HepG2 (cell line): ENCODE data around the gene CD209. TPM values are rescaled to one million over a fixed set of nuclear protein-coding genes. Genes with fewer than 3 reads are reported as not detected.

Source experiments
- ATAC-seq: fragments of 200-7000 bp; cut with Tn5 transposase; 3 replicates; pipeline ENCODE4 v1.9.1; 2020; ENCODE audit warnings: mild to moderate bottlenecking, moderate library complexity
- BruUV-seq: library from RNA; stranded (reverse); fragments of 400-500 nt; replicated peaks from 2 replicates; lab custom pipeline; 2021; lab: Mats Ljungman, UMichigan
- CTCF ChIA-PET: fragments of 300-600 bp; formaldehyde crosslinking; extraction: SDS; loops from one replicate; lab custom pipeline; 2021; ENCODE audit warnings: low total read pairs, inconsistent platforms, low intra/inter-chr PET ratio; lab: Yijun Ruan, JAX
- POLR2A ChIA-PET: fragments of 350-600 bp; sonication (Branson Sonifier 250); formaldehyde crosslinking; loops from one replicate; lab custom pipeline; 2020; ENCODE audit warnings: antibody characterized with exemption, inconsistent platforms; lab: Yijun Ruan, JAX
- DNase-seq: peaks from one replicate; pipeline ENCODE4 v3.0.0-alpha.2; 2015; ENCODE audit warnings: low spot score
- FAIRE-seq: peaks from 3 replicates; lab custom pipeline; 2011; peaks lifted over from hg19 to GRCh38; lab: Jason Lieb, UNC
- H2AFZ ChIP-seq: one replicate; pipeline ENCODE4 v1.6.1; 2011; ENCODE audit warnings: low read length, inconsistent platforms
- H3K27ac ChIP-seq: fragments of 300-600 bp; 3 replicates; pipeline ENCODE4 v1.8.0; 2011; ENCODE audit warnings: mixed run types, mild to moderate bottlenecking, mixed read lengths, low read length, inconsistent platforms; ENCODE audit not compliant: insufficient read depth; ENCODE audit errors: extremely low read length
- H3K27me3 ChIP-seq, 2 experiments: fragments of 200-600 bp in 1 of 2; 2 replicates in 1 of 2; 3 replicates in 1 of 2; pipeline versions ENCODE4 v1.6.0 to v1.8.0; 2011; ENCODE audit warnings: low read length in 2 of 2, mild to moderate bottlenecking in 2 of 2, moderate library complexity in 2 of 2, inconsistent platforms in 1 of 2; ENCODE audit not compliant: insufficient read depth in 2 of 2, control insufficient read depth in 1 of 2
- H3K36me3 ChIP-seq, 2 experiments: fragments of 200-600 bp in 1 of 2; replicated peaks in 1 of 2; 2 replicates in 1 of 2; 3 replicates in 1 of 2; pipeline versions ENCODE4 v1.5.1 to v1.8.0; 2011; ENCODE audit warnings: low read length in 2 of 2, inconsistent platforms in 1 of 2; ENCODE audit not compliant: insufficient read depth in 2 of 2, control insufficient read depth in 1 of 2
- H3K4me1 ChIP-seq: 2 replicates; pipeline ENCODE4 v1.5.1; 2012; ENCODE audit warnings: low read length, inconsistent platforms; ENCODE audit not compliant: insufficient read depth
- H3K4me2 ChIP-seq: 2 replicates; pipeline ENCODE4 v1.6.0; 2011; ENCODE audit warnings: low read depth, low read length, inconsistent platforms
- H3K4me3 ChIP-seq, 3 experiments: fragments of 200-600 bp in 1 of 3; sonication (generic), shearing (Covaris generic) in 1 of 3; replicated peaks in 1 of 3; 2 replicates each; pipeline ENCODE4 v1.5.1; 2011 to 2016; ENCODE audit warnings: low read length in 3 of 3, inconsistent platforms in 2 of 3, low read depth in 2 of 3, mild to moderate bottlenecking in 2 of 3, control low read depth in 1 of 3, mixed read lengths in 1 of 3; ENCODE audit not compliant: insufficient read depth in 1 of 3
- H3K79me2 ChIP-seq: one replicate; pipeline ENCODE4 v1.6.1; 2011; ENCODE audit warnings: low read length, inconsistent platforms; ENCODE audit not compliant: insufficient read depth
- H3K9ac ChIP-seq: 2 replicates; pipeline ENCODE4 v1.6.0; 2011; ENCODE audit warnings: mild to moderate bottlenecking, low read depth, low read length, inconsistent platforms; ENCODE audit not compliant: insufficient read depth
- H3K9me3 ChIP-seq: 2 replicates; pipeline ENCODE4 v1.5.1; 2012; ENCODE audit warnings: mild to moderate bottlenecking, low read length
- H4K20me1 ChIP-seq: 2 replicates; pipeline ENCODE4 v1.6.0; 2011; ENCODE audit warnings: inconsistent platforms, mild to moderate bottlenecking, low read length, moderate library complexity; ENCODE audit not compliant: insufficient read depth
- EHMT2 ChIP-seq: fragments of 200-600 bp; sonication (generic); IDR thresholded peaks from 2 replicates; pipeline ENCODE4 v1.7.0; 2017; ENCODE audit warnings: antibody characterized with exemption, low read depth, low read length, borderline replicate concordance
- ETV5 ChIP-seq: IDR thresholded peaks from 2 replicates; pipeline ENCODE4 v1.6.1; 2018; ENCODE audit warnings: missing biosample characterization, missing genetic modification reagents, inconsistent platforms, borderline replicate concordance
- HNRNPLL ChIP-seq: fragments of 200-400 bp; formaldehyde crosslinking; IDR thresholded peaks from 2 replicates; pipeline ENCODE4 v1.6.1; 2017; ENCODE audit warnings: mild to moderate bottlenecking, low read depth, low read length; ENCODE audit not compliant: poor library complexity, severe bottlenecking
- KAT8 ChIP-seq: IDR thresholded peaks from 2 replicates; pipeline ENCODE4 v1.6.1; 2016; ENCODE audit warnings: missing genetic modification reagents, missing compliant biosample characterization
- MTF1 ChIP-seq: sonication (generic); formaldehyde crosslinking; IDR thresholded peaks from 2 replicates; pipeline ENCODE4 v1.5.0; 2020; ENCODE audit warnings: missing genetic modification reagents
- MXI1 ChIP-seq: IDR thresholded peaks from 3 replicates; pipeline ENCODE4 v1.6.1; 2012; ENCODE audit warnings: low read depth, low read length, inconsistent platforms, borderline replicate concordance
- NAIF1 ChIP-seq: sonication (generic); formaldehyde crosslinking; IDR thresholded peaks from 2 replicates; pipeline ENCODE4 v1.5.0; 2020; ENCODE audit warnings: mild to moderate bottlenecking, missing genetic modification reagents, borderline replicate concordance
- REPIN1 ChIP-seq: sonication (generic); formaldehyde crosslinking; IDR thresholded peaks from 2 replicates; pipeline ENCODE4 v1.8.0; 2022; ENCODE audit warnings: missing genetic modification reagents, low read depth, mild to moderate bottlenecking, borderline replicate concordance
- ZMYM3 ChIP-seq: sonication (generic); formaldehyde crosslinking; IDR thresholded peaks from 2 replicates; pipeline ENCODE4 v1.5.1; 2020; ENCODE audit warnings: mild to moderate bottlenecking, missing genetic modification reagents
- ZNF232 ChIP-seq: sonication (generic); formaldehyde crosslinking; IDR thresholded peaks from 2 replicates; pipeline ENCODE4 v1.4.0; 2020; ENCODE audit warnings: missing genetic modification reagents, borderline replicate concordance
- ZNF510 ChIP-seq: sonication (generic); formaldehyde crosslinking; IDR thresholded peaks from 2 replicates; pipeline ENCODE4 v1.4.0; 2020; ENCODE audit warnings: low read depth, mild to moderate bottlenecking, missing genetic modification reagents
- ZNF670 ChIP-seq: sonication (generic); formaldehyde crosslinking; IDR thresholded peaks from 2 replicates; pipeline ENCODE4 v1.8.0; 2022; ENCODE audit warnings: mild to moderate bottlenecking, missing genetic modification reagents, borderline replicate concordance
- ZNF768 ChIP-seq: sonication (generic); formaldehyde crosslinking; IDR thresholded peaks from 2 replicates; pipeline ENCODE4 v1.4.0; 2020; ENCODE audit warnings: missing genetic modification reagents
- WGBS: methylation state at CpG from one replicate; pipeline ENCODE4 v1.1.6; 2017; ENCODE audit warnings: low lambda C conversion rate; 5-methylcytosine and 5-hydroxymethylcytosine counted together
- in situ Hi-C: cut with HindIII; loops from 2 replicates; pipeline ENCODE4 v1.10.0; 2017; ENCODE audit warnings: low pct_unique_long_range_greater_than_20kb; ENCODE audit not compliant: extremely low pct_ligation_motif_present
- intact Hi-C: fragments of 100-400 bp; cut with micrococcal nuclease; formaldehyde crosslinking; loops from one replicate; pipeline ENCODE4 v1.10.0; 2022; ENCODE audit not compliant: unreplicated experiment
- polyA plus RNA-seq, 8 experiments: library from polyadenylated mRNA; depleted of rRNA in 3 of 8; stranded (reverse) in 7 of 8; unstranded in 1 of 8; fragments of >200 nt; fragmentation: Illumina TruSeq in 4 of 8; extraction: Trizol in 4 of 8; gene quantifications; 2 replicates each; pipeline versions ENCODE4 v1.2.1 to v1.2.3, GENCODE V29; 2011 to 2016; ENCODE audit warnings: low read depth in 4 of 8, missing spikeins in 1 of 8, mixed read lengths in 1 of 8; ENCODE audit not compliant: insufficient read depth in 1 of 8
- total RNA-seq, 5 experiments: library from RNA; depleted of rRNA; stranded (reverse); fragments of >200 nt; fragmentation: Illumina TruSeq; extraction: Trizol; gene quantifications; 2 replicates each; pipeline ENCODE4 v1.2.3, GENCODE V29; 2016; ENCODE audit warnings: low read depth in 1 of 5
- TF ChIP-seq, protein P1 (sequence below): sonication (generic); formaldehyde crosslinking; IDR thresholded peaks from 2 replicates; pipeline ENCODE4 v1.5.0; 2020; ENCODE audit warnings: missing genetic modification reagents, mild to moderate bottlenecking, borderline replicate concordance
- TF ChIP-seq, protein P2 (sequence below): sonication (generic); formaldehyde crosslinking; IDR thresholded peaks from 2 replicates; pipeline ENCODE4 v1.4.0; 2020; ENCODE audit warnings: missing genetic modification reagents, borderline replicate concordance

The CD209 gene
- total and polyA plus RNA-seq, 2 of the 13 experiments (the other 11 are each of a cell fraction or from before 2014, with no cell fraction given) = not detected

DNA sequence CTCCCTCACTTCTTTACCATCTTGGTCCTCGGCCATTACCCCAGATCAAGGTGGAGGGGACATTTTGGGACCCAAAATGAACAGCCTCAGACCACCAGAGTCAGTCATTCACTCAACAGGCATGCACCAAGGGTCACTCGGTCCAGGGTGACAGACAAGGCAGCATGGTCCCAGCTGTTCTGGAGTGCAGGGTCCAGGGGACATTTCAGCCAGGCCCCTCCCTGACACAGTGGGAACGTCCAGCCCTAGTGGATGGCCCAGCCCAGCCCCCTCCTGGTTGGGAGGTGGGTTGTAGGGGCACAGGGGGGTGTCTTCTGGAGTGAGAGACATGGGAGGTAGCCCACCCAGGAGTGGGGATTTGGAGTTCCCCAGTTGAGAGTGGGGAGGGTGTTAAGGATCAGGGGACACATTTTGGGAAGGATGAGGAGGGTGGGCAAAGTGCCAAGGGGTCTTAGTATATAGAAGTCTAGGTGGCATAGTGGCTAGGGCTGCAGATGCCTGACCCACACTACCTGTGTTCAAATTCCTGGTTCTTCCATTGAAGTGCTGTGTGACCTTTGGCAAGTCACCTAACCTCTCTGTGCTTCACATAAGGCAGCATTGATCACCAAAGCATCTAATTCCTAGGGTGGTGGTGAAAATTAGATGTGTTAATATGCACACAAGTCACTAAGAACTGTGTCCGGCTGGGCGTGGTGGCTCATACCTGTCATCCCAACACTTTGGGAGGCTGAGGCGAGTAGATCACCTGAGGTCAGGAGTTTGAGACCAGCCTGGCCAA is 42.9 kb downstream of the CD209 start:
- H3K36me3 ChIP-seq = no peaks in the 10 kb centered on the region
- no peak overlapping the region for H2AFZ ChIP-seq
- no peaks in the 10 kb centered on the region for H3K9me3 ChIP-seq
- in situ Hi-C loops = no loop called here
- CTCF ChIA-PET = no interaction called here
- H3K9ac ChIP-seq = no peak overlapping the region
- H3K27ac ChIP-seq = no peak overlapping the region
- TF ChIP-seq ZNF768 (peak; percentile 94), EHMT2 (no peak), ZMYM3 (CRISPR knock-in tag) (peak; percentile 63; the same call in 1 of the 2 replicates), ETV5 (no peak), MXI1 (no peak), MTF1 (CRISPR knock-in tag) (no peak), REPIN1 (CRISPR knock-in tag) (no peak), NAIF1 (no peak), ZNF670 (CRISPR knock-in tag) (no peak), ZNF510 (CRISPR knock-in tag) (no peak), HNRNPLL (no peak), KAT8 (no peak), ZNF232 (CRISPR knock-in tag) (no peak)
- TF ChIP-seq, protein P1, sequence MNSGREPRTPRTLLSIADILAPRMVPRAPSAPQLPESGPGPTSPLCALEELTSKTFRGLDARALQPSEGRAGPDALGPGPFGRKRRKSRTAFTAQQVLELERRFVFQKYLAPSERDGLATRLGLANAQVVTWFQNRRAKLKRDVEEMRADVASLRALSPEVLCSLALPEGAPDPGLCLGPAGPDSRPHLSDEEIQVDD = no peak
- TF ChIP-seq, protein P2, sequence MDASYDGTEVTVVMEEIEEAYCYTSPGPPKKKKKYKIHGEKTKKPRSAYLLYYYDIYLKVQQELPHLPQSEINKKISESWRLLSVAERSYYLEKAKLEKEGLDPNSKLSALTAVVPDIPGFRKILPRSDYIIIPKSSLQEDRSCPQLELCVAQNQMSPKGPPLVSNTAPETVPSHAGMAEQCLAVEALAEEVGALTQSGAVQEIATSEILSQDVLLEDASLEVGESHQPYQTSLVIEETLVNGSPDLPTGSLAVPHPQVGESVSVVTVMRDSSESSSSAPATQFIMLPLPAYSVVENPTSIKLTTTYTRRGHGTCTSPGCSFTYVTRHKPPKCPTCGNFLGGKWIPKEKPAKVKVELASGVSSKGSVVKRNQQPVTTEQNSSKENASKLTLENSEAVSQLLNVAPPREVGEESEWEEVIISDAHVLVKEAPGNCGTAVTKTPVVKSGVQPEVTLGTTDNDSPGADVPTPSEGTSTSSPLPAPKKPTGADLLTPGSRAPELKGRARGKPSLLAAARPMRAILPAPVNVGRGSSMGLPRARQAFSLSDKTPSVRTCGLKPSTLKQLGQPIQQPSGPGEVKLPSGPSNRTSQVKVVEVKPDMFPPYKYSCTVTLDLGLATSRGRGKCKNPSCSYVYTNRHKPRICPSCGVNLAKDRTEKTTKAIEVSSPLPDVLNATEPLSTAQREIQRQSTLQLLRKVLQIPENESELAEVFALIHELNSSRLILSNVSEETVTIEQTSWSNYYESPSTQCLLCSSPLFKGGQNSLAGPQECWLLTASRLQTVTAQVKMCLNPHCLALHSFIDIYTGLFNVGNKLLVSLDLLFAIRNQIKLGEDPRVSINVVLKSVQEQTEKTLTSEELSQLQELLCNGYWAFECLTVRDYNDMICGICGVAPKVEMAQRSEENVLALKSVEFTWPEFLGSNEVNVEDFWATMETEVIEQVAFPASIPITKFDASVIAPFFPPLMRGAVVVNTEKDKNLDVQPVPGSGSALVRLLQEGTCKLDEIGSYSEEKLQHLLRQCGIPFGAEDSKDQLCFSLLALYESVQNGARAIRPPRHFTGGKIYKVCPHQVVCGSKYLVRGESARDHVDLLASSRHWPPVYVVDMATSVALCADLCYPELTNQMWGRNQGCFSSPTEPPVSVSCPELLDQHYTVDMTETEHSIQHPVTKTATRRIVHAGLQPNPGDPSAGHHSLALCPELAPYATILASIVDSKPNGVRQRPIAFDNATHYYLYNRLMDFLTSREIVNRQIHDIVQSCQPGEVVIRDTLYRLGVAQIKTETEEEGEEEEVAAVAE (CRISPR knock-in tag) = no peak
- TF ChIP-seq, all 625 proteins: peak for 2
- H3K27me3 ChIP-seq = peaks cover 0 to 11% of the 10 kb centered on the region in 2 experiments; a peak in 1 of 5 replicates
- H3K4me3 ChIP-seq = no peak overlapping the region
- no TSS peak for BruUV-seq
- DNase-seq (no peak), ATAC-seq (no peak), FAIRE-seq (no peak)
- POLR2A ChIA-PET = no interaction called here
- intact Hi-C loops = no loop called here
- H4K20me1 ChIP-seq = no peaks in the 10 kb centered on the region
- H3K79me2 ChIP-seq = no peaks in the 10 kb centered on the region
- no peak overlapping the region for H3K4me2 ChIP-seq
- H3K4me1 ChIP-seq = peaks cover 11% of the 10 kb centered on the region
- WGBS = 61% methylated on average over 4 of the region's 6 CpGs
